GM15510 (cell line): ENCODE results near the gene IQGAP2.

Experiments used
- POLR2A ChIP-seq: IDR thresholded peaks from 3 replicates; pipeline ENCODE4 v1.6.1; 2011; ENCODE audit warnings: borderline replicate concordance; ENCODE audit not compliant: insufficient read length; ENCODE audit errors: extremely low read depth

IQGAP2 gene

DNA sequence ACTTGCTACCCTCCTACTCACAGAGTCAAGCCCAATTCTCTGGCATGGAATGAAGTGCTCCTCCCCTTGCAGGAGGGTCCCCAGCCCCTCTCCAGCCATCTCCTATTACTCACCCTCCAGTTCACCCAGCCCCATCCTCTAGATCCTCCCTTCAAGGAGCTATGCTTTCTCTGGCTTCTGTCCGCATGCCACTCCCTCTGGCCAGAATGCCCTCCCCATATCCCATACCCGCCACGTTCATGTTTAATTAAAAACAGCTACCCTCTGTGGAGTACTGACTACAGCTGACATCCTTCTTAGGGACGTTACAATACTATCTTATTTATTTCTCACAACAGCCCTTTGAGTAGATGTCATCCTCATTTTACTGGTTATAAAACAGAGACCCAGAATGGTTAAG, 315.8 kb downstream of the IQGAP2 start:
- TF ChIP-seq POLR2A, result no peak

DNA sequence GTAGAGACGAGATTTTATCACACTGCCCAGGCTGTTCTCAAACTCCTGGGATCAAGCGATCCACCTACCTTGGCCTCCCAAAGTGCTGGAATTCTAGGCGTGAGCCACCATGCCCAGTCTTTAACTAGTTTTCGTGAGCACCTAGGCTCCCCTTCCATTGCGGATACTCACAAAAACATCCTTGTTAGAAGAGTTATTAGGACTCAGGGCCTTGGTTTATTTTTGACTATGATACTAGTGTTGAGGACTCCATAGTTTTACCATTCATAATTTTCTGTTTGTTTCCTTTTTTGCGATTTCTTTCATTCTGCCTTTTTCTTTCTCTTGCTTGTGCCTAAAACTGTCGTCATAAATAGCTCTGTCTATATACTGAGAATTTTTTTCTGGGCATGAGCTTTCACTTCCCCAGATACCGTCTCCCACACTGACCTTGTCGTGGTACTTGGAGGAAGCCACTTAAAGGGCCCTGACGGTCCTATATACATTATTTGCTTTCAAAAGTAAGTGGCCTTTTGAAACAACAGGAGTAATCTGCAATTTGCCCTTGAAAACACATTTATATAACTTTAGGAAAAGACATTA, 318.0 kb downstream of the IQGAP2 start:
- no peak for TF ChIP-seq POLR2A

DNA sequence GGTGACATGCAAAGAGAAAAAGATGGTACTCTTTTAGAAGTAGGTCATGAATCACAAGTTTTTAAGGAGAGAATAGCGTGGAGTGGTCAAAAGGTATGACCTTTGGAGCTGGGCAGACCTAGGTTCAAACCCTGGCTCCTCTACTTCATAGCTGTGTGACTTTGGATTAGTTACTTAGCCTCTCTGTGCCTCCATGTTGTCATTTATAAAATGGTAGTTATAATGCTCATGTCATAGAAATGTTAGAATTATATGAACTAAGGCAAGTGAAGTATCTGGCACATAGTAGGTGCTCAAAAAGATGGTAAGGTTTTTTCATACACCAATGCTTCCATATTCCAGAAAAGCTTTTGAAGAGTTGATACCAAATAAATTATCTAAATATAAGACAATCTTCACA, 320.2 kb downstream of the IQGAP2 start:
- no peak for TF ChIP-seq POLR2A

DNA sequence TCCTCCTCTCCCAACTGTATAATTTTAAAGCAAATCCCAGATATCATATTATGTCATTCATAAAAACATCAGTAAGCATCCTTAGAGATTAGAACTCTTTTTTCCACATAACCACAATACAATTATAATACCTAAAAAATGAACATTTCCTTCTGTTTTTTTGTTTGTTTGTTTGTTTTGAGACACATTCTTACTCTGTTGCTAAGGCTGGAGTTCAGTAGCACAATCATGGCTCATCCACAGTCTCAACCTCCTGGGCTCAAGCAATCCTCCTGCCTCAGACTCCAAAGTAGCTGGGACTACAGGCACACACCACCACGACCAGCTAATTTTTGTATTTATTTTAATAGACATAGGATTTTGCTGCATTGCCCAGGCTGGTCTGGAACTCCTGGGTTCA, 320.8 kb downstream of the IQGAP2 start:
- no peak for TF ChIP-seq POLR2A

DNA sequence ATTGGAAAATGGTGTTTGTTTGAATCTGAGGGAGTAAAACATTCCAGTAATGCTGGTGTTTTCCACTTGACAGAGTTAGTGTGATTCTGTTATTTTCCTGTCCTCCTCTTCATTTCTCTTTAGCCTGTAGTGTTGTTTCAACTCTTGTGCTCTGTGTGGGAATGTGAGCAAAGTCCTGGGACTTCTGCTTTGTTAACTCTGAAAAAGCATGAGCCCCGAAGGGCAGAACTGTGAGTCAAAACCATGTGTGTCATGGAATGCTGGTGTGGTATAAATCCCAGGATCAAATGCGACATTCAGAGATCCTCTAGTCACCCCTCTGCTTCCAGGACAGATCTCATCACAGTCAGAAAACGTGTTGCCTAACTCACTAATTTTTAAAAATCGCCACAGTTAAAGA, 321.8 kb downstream of the IQGAP2 start:
- TF ChIP-seq POLR2A, result no peak

DNA sequence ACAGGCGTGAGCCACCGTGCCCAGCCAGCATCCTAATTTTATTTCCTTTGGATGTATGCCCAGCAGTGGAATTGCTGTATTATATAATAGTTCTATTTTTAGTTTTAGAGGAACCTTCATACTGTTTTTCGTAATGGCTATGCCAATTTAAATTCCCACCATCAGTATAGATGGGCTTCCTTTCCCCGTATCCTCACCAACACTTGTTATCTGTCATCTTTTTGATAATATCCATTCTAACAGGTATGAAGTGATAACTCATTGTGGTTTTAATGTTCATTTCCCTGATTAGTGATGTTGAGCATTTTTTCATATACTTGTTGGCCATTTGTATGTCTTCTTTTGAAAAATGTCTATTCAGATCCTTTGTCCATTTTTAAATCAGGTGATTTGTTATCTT, 325.9 kb downstream of the IQGAP2 start:
- no peak for TF ChIP-seq POLR2A

DNA sequence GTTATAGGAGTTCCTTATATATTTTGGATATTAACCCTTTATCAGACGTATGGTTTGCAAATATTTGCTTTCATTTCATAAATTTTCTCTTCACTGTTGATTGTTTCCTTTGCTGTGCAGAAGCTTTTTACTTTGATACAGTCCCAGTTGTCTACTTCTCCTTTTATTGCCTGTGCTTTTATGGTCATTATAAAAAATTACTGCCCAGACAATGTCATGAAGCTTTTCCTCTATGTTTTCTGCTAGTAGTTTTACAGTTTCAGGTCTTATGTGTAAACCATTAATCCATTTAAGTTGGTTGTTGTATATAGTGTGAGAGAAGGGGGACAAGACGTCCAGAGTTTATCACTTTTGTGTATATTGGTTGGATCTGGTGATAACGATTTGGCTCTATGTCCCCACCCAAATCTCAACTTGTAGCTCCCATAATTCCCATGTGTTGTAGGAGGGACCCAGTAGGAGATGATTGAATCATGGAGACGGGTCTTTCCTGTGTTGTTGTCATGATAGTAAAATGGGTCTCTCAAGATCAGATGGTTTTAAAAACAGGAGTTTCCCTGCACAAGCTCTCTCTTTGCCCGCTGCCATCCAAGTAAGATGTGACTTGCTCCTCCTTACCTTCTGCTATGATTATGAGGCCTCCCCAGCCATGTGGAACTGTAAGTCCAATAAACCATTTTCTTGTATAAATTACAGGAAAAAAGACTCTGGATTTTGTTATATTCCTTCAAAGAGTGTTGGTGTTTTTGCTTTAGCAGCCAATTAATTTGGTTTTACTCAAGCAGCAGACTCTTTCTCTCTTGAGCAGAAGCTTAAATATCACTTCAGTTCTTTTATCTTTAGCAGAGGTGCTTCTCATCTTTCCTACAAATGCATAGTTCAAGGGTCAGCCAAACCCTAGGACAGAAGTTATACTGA, 326.5 kb downstream of the IQGAP2 start:
- TF ChIP-seq POLR2A, result no peak

DNA sequence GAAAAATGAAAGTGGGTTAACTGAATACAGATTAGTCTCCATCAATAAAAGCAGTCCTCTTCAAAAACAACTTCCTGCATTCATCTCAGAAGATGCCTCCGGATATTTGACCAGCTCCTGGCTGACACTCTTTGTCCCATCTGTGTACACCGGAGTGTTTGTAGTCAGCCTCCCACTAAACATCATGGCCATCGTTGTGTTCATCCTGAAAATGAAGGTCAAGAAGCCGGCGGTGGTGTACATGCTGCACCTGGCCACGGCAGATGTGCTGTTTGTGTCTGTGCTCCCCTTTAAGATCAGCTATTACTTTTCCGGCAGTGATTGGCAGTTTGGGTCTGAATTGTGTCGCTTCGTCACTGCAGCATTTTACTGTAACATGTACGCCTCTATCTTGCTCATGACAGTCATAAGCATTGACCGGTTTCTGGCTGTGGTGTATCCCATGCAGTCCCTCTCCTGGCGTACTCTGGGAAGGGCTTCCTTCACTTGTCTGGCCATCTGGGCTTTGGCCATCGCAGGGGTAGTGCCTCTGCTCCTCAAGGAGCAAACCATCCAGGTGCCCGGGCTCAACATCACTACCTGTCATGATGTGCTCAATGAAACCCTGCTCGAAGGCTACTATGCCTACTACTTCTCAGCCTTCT, 329.4 kb downstream of the IQGAP2 start:
- TF ChIP-seq POLR2A, result no peak

DNA sequence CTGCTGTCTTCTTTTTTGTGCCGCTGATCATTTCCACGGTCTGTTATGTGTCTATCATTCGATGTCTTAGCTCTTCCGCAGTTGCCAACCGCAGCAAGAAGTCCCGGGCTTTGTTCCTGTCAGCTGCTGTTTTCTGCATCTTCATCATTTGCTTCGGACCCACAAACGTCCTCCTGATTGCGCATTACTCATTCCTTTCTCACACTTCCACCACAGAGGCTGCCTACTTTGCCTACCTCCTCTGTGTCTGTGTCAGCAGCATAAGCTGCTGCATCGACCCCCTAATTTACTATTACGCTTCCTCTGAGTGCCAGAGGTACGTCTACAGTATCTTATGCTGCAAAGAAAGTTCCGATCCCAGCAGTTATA, 329.9 kb downstream of the IQGAP2 start:
- TF ChIP-seq POLR2A, result no peak

DNA sequence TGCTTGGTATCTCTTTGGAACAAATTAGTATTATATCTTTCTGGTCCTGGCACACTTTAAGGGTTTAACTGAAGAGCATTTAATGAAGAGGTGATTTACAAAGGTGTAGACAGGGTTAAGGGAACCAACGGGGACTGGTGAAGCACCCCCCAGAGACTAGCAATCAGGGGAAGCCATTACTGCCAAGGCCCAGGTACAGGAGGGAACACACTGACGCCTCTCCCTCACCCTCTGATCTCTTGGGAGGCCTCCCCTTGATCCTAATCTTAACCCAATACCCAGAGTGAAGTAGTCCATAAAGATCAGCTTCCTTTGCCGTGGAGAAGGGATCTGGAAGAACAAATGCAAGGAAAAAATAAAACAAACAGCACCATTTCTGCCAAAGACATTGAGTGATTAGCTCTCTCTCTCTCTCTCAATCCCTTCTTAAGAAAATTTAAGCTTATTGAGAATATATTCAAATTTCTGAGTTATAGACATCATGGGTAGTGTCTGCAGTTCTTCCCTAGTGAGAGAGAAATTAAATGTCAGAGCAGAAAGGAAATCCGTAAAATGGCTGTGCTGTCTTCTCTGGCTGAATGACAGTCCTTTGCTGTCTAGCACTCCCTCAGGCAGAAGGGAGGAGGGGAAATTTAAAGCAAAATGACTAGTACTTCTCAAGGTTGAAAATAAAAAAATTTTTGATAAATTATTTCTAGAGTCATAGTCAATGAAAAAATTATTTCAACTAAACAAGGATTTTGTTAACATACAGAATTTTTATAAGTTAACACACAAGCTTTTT, 332.9 kb downstream of the IQGAP2 start:
- TF ChIP-seq POLR2A, result no peak

DNA sequence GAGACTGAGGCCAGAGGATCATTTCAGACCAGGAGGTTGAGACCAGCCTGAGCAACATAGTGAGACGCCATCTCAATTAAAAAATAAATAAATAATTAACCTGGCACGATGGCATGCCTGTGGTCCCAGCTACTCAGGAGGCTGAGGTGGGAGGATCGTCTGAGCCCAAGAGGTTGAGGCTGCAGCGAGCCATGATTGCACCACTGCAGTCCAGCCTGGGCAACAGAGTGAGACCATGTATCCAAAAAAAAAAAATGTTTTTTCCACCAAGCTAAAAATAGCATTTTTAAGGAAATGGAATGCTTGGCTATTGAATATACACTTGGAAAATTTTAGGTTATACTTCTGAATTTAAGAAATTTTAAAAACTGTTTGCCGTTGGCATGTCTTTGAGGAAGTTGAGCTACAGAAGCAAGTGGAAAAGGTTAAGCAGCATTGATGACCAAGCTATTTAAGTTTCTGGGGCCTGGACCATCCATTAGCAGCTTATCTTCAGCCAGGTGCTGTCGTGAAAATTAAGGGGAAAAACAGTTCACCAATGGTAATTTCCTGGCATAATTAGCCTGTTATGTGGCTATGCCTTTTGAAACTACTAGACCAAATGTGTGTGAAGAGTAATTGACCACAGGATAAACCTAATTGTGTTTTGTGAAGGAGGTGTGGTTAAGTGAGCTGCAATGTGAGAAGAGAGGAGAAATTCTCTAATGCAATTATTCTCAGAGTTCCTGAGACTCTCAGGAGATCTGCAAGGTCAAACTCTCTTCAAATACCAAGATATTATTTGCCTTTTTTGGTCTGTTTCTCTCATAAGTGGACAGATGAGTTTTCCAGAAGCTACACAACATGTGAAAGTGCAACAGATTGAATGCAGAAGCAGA, 333.8 kb downstream of the IQGAP2 start:
- TF ChIP-seq POLR2A, result no peak

DNA sequence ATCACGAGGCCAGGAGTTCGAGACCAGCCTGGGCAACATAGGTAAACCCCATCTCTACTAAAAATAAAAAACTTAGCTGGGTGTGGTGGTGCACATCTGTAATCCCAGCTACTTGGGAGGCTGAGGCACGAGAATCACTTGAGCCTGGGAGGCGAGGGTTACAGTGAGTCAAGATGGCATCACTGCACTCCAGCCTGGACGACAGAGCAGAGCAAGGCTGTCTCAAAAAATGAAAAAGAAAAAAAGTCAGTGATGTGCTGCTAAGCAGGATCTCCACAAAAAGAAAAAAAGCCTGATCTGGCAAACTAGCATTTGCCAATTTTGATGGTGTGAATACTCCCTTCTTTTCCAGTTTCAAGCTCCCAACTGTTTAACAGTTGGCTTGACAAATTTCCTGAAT, 334.8 kb downstream of the IQGAP2 start:
- TF ChIP-seq POLR2A, result no peak

DNA sequence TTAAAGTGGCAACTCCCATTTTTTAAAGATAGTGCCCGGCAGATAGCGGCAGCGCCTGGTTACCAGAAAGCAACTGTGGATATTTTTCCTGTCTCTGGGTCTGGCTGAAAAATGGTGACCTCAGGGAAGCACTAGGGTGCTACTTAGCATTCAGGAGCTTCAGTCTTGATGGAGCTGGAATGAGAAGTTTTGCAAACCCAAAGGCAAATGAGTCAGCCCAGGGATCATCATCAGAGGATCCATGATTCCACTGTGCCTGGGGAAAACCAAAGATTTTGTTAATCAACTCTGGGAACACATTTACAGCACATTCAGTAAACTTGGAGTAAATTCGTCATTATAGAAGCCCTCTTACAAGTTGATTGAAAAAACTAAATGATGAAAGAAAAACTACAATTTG, 339.5 kb downstream of the IQGAP2 start:
- no peak for TF ChIP-seq POLR2A

DNA sequence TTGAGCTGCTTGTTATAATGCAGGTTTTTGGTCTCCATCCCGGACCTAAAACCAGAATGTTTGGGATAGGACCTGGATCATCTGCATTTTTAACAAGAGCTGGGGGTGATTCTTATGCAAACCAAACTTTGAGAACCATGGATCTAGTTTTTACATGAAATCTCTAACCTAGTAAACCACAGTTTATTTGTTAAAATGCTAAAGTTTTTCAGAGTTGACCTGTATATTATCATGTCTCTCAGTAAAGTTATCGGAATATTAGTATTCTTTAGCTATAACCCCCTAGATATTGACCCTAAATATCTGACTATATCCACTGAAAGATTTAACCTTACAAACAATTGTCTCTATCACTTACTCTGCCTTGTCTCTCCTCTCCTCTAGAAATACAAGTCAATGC, 341.5 kb downstream of the IQGAP2 start:
- TF ChIP-seq POLR2A, result no peak
